Aorta (tissue), 5 donors: ENCODE results near the gene GGNBP2. TPM values are rescaled to one million over a fixed set of nuclear protein-coding genes. Genes with fewer than 3 reads are reported as not detected.
"Not testable (repeated sequence)": the region's sequence is repeated elsewhere in the genome, so short reads cannot be mapped to it uniquely, and the experiment has no call there.

Experiments
- ATAC-seq: fragments of 200-7000 bp; cut with Tn5 transposase; one replicate; pipeline ENCODE4 v1.9.1; 2022; ENCODE audit warnings: moderate library complexity; ENCODE audit not compliant: low FRiP score
- DNase-seq, 2 donors: peaks; one replicate each; pipeline ENCODE4 v3.0.0-alpha.2; 2020
- H3K27ac ChIP-seq, 2 donors: one replicate each; pipeline ENCODE4 v1.5.1; 2013; ENCODE audit warnings: low read length in 2 of 2, mild to moderate bottlenecking in 2 of 2, moderate library complexity in 2 of 2, control low read depth in 1 of 2, inconsistent platforms in 1 of 2, low read depth in 1 of 2
- H3K27me3 ChIP-seq, 2 donors: one replicate each; pipeline ENCODE4 v1.6.1; 2013; ENCODE audit warnings: control low read depth in 1 of 2, low read length in 1 of 2, mild to moderate bottlenecking in 1 of 2, moderate library complexity in 1 of 2; ENCODE audit not compliant: insufficient read depth in 2 of 2, control insufficient read depth in 1 of 2
- H3K36me3 ChIP-seq, 2 donors: one replicate each; pipeline ENCODE4 v1.6.1; 2013; ENCODE audit warnings: control low read depth in 1 of 2, low read length in 1 of 2, mild to moderate bottlenecking in 1 of 2; ENCODE audit not compliant: insufficient read depth in 2 of 2, control insufficient read depth in 1 of 2
- H3K4me1 ChIP-seq, 2 donors: one replicate each; pipeline ENCODE4 v1.6.1; 2013; ENCODE audit warnings: low read length in 2 of 2, control low read depth in 1 of 2, mild to moderate bottlenecking in 1 of 2, moderate library complexity in 1 of 2; ENCODE audit not compliant: insufficient read depth in 2 of 2, control insufficient read depth in 1 of 2
- H3K4me3 ChIP-seq, 2 donors: one replicate each; pipeline ENCODE4 v1.5.1; 2013; ENCODE audit warnings: low read length in 2 of 2, control low read depth in 1 of 2, mild to moderate bottlenecking in 1 of 2
- H3K9me3 ChIP-seq: one replicate; pipeline ENCODE4 v1.6.1; 2013; ENCODE audit warnings: mild to moderate bottlenecking, low read length; ENCODE audit not compliant: control insufficient read depth
- WGBS, 2 donors: extraction: QIAGEN DNeasy Blood & Tissue Kit; methylation state at CpG; one replicate each; pipeline ENCODE4 v1.1.7; 2013; 5-methylcytosine and 5-hydroxymethylcytosine counted together
- intact Hi-C, 2 donors: fragments of 100-400 bp; cut with DNase I; formaldehyde crosslinking; loops; one replicate each; pipeline versions ENCODE4 v1.14.2 to v1.15.0; 2022
- polyA plus RNA-seq, 2 donors: library from polyadenylated mRNA; stranded (reverse); fragments of 200-250 nt; gene quantifications; one replicate each; pipeline ENCODE4 v1.2.3, GENCODE V29; 2013
- total RNA-seq, 2 donors: library from RNA; stranded (reverse); fragmentation: NEBNext Ultra II Directional; extraction: Animal tissue kit (Norgen Biotek cat#: 25700); gene quantifications; one replicate each; pipeline ENCODE4 v1.2.1, GENCODE V29; 2021
- donor health status: healthy with polysubstance abuse.
- donor health status: Bipolar disorder and iron deficiency.
- donor health status: DM: no; HTN: no; CAD: no.
- donor health status: DM: no; HTN: no; CAD: no.
- donor health status: DM: yes; HTN: yes; CAD: no.

The GGNBP2 gene
- total and polyA plus RNA-seq, 4 donors: 37.4 to 80.4 (median 63.8) TPM

DNA sequence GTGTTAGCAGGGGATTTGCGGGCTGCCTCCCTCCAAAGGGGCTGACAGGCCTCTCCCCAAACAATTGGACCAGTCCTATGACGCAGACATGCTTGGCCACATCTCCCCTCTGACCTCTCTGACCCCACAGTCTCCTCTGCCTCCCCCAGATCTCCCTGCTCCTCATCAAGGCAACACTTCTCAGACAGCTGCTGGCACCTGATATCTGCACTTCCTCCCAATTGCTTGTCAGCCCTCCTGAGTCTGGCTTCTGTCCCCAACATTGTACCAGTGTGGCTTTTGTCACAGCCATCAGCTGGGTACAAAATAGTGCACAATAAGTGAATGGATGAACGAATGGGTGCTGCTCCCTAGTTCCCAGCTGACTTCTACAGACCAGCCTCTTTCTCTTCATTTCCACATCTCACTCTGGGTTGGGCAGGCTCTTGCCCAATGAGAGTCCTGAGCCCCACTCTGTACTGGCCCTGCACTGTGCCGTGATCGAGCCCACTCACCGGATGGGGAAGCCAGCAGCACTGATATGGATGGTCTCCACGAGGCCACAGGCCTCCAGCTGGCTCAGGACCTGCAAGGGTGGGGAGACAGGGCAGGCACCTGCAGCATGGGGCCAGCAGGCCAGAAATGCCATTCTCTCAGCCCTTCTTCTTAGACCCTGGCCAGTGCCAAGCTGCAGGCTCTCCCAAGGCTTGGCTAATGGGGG is 41.1 kb upstream of the GGNBP2 start:
- Histone ChIP-seq H3K36me3 (peaks cover 0 to 2% of the 10 kb centered on the region in 2 donors), H3K27ac (no peak overlapping the region), H3K27me3 (no peaks in the 10 kb centered on the region), H3K9me3 (no peaks in the 10 kb centered on the region), H3K4me3 (no peak overlapping the region), H3K4me1 (no peaks in the 10 kb centered on the region)
- intact Hi-C loops: no loop called here
- ATAC-seq: no peak
- WGBS, 2 donors: 91 to 94% methylated on average over 7 of the region's 7 CpGs
- DNase-seq: peak in 1 of 2 donors; percentile 70

DNA sequence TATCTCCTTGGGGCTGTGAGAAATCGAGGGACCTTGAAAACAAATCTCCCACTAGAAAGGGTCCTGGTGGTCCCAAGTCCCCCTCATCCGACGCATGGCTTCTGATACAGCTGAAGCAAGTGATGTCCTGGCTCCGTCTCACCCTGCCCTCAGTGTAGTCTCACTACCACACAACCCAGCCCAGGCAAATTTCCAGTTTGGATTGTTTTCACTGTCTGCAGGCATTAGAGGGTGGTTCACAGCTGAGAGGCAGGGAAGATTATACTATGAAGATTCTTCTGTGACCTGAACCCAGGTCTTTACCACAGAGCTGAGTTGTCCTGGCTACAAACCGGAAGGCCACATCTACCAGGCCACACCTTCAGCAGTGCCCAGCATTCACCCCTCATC is 40.6 kb upstream of the GGNBP2 start:
- 95% methylated on average over 5 of the region's 5 CpGs for WGBS, 2 donors

DNA sequence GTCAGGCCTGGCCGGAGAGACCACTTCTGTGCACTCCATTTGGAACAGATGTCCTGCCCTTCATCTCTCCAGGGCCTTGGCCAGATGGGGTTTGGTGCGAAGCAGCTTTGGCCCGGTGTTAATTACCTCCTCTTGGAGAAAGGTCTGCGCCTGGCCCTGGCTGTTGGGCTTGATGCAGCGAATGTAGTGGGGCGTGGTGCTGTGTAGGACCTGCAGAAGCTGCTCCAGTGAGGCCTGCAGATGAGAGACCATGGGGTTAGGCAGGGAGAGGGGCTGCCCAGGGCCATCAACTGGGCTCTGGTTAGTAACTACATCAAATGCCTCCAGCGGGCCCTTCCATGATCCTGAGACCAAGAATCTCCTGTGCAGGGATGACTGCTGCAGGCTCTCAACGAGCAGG is 39.5 kb upstream of the GGNBP2 start:
- 91 to 94% methylated on average over 8 of the region's 8 CpGs for WGBS, 2 donors
- DNase-seq (no peak), ATAC-seq (no peak)
- Histone ChIP-seq H3K4me3 (no peak overlapping the region), H3K9me3 (no peaks in the 10 kb centered on the region), H3K4me1 (no peaks in the 10 kb centered on the region), H3K27me3 (no peaks in the 10 kb centered on the region), H3K27ac (no peak overlapping the region), H3K36me3 (no peaks in the 10 kb centered on the region)
- intact Hi-C loops: no loop called here

More for the DNA sequence above, 40.6 kb upstream of the GGNBP2 start:
- Histone ChIP-seq H3K36me3 (no peaks in the 10 kb centered on the region), H3K4me1 (no peaks in the 10 kb centered on the region), H3K27ac (no peak overlapping the region), H3K4me3 (no peak overlapping the region), H3K27me3 (no peaks in the 10 kb centered on the region), H3K9me3 (no peaks in the 10 kb centered on the region)
- intact Hi-C loops: no loop called here
- ATAC-seq: no peak
- DNase-seq: peak in 1 of 2 donors; percentile 22

DNA sequence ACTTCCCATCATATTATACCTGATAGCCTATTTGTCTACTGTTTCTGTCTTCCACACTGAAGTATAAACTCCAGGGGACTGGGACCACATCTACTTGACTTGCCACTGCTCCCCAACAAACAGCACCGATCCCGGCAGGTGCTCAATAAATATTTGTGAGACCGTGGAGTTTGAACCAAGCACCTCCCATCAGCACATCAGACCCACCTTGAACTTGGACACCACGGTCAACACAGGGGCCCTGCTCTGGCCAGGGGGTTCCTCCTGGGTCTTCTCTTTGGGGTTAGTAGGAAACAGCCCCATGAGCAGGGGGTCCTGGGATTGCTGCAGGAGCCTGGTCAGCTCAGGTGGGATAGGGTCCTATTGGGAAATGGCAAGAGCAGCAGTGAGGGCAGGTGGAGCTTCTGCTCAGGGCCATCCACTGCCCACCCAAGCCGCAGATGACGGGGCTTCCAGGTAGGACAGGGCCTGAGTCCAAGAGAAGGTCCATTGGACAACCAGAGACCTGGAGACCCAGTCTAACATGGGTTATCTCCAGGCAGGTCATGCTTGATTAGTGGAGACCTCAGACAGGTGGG is 38.4 kb upstream of the GGNBP2 start:
- no peaks in the 10 kb centered on the region for H3K36me3 ChIP-seq
- H3K27me3 ChIP-seq: no peaks in the 10 kb centered on the region
- no peak overlapping the region for H3K27ac ChIP-seq
- no peaks in the 10 kb centered on the region for H3K9me3 ChIP-seq
- DNase-seq (no peak), ATAC-seq (no peak)
- 83 to 86% methylated on average over 6 of the region's 6 CpGs for WGBS, 2 donors
- no peak overlapping the region for H3K4me3 ChIP-seq
- intact Hi-C loops: no loop called here
- no peaks in the 10 kb centered on the region for H3K4me1 ChIP-seq

DNA sequence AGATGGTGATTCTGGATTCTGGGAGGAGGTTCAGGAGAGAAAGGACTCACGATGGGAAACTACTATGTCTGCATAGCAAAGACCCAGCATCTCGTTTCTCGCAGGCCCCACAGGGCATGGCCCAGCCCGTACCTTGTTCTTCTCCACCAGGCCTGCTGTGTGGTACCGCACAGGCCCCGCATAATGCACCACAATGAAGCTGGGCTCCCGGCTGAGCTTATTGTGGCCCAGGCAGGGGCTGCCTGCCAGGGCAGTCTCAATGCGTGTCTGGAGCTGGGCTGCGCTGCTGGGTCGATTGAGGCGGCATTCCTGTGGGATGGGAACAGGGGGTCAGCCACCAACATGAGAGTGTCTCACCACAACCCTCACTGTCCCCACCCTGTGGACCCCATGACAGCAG is 37.9 kb upstream of the GGNBP2 start:
- Histone ChIP-seq H3K4me3 (no peak overlapping the region), H3K27ac (no peak overlapping the region), H3K36me3 (no peaks in the 10 kb centered on the region), H3K9me3 (no peaks in the 10 kb centered on the region), H3K27me3 (no peaks in the 10 kb centered on the region), H3K4me1 (no peaks in the 10 kb centered on the region)
- no peak for ATAC-seq
- intact Hi-C loops: no loop called here
- DNase-seq: no peak
- WGBS, 2 donors: 84 to 93% methylated on average over 11 of the region's 11 CpGs

DNA sequence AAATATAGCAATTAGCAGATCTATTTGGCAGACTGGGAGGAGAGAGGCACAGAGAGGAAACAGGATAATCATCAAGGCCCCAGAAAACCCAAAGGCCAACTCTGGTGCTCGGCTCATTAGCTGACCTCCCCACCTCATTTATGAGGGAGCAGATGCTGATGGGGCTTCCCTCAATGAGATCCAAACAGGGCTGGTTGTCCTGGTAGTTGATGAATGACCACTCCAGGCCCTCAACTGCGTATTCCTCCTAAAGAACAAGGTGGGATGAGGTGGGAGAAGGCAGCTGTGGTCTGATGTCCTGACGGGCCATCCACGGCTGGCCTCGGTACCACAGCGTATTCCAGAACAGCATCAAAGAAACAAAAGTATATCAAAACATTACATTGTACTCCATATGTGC is 37.5 kb upstream of the GGNBP2 start:
- WGBS, 2 donors: 93 to 95% methylated on average over 6 of the region's 6 CpGs

DNA sequence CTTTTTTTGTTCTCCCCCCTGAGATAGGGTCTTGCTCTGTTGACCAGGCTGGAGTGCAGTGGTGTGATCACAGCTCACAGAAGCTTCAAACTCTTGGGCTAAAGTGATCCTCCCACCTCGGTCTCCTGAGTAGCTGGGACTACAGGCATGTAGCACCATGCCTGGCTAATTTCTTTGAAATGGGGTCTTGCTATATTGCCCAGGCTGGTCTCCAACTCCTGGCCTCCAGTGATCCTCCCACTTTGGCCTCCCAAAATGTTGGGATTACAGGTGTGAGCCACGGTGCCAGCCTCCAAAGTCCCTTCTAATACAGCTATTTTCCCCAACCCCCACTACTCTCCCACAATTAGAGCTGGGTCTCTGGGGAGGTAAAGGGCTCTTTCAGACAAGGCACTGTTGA is 36.3 kb upstream of the GGNBP2 start:
- ATAC-seq, H3K4me1 ChIP-seq, H3K4me3 ChIP-seq, H3K27ac ChIP-seq, intact Hi-C loops, H3K27me3 ChIP-seq, H3K36me3 ChIP-seq, H3K9me3 ChIP-seq, DNase-seq: not testable (repeated sequence)
- WGBS, 2 donors: 91 to 92% methylated on average over 2 of the region's 2 CpGs

More for the DNA sequence above, 37.5 kb upstream of the GGNBP2 start:
- Histone ChIP-seq H3K4me3 (no peak overlapping the region), H3K36me3 (no peaks in the 10 kb centered on the region), H3K9me3 (no peaks in the 10 kb centered on the region), H3K27me3 (no peaks in the 10 kb centered on the region), H3K27ac (no peak overlapping the region), H3K4me1 (no peaks in the 10 kb centered on the region)
- intact Hi-C loops: no loop called here
- DNase-seq: no peak
- no peak for ATAC-seq

DNA sequence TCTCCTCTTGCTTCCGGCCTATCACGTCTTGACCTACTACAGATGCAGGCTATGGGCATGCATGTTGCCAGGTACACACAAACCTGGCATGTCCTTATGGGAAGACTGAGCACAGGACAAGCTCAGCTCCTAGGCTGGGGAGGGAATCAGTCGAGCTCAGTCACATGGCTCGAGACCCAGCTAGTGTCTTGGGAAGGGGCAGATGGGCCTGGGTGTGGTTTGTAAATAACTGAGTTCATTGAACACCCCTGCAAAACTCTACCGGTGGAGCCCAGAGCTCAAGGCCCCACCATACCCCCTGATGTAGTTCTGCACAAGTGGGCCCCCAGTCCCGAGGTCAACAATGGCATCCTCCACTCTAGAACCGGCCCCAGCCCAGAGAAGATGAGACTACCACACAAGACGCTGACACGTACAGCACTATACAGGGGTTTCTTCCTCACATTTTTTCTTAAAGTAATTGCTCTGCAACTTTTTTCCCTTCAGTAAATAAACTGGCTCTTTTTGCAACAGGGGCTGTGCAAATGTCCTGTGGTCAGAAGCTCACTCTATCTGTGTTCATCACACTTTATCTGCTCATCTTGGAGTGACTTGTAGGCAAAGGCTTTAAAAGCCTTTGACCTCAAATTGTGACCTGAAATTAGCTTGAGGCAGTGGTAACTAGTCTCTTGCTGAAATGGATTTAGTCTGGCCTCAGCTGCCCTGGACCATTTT is 35.3 kb upstream of the GGNBP2 start:
- Histone ChIP-seq H3K27me3 (no peaks in the 10 kb centered on the region), H3K9me3 (no peaks in the 10 kb centered on the region), H3K36me3 (peaks cover 0 to 1% of the 10 kb centered on the region in 2 donors), H3K4me1 (no peaks in the 10 kb centered on the region), H3K4me3 (no peak overlapping the region), H3K27ac (no peak overlapping the region)
- DNase-seq (no peak), ATAC-seq (no peak)
- intact Hi-C loops: no loop called here
- WGBS, 2 donors: 93 to 94% methylated on average over 9 of the region's 9 CpGs

DNA sequence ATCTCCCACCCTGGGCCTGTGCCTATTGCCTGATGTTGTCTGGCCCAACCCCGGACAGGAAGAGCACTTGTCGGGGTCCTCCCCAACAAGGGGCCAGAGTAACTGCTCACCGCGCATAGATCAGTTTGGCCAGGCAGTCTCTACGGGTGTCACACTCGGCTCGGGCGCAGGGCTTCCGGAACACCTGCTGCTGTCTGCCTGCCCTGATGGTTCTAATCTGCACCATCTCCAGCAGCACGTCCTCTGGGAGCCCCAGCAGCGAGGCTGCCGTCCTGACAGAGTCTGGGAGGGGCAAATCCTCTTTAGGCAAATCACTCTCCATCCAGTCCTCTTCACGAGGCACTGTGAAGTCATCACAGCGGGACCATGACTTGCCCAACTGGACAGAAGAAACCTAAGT is 34.1 kb upstream of the GGNBP2 start:
- Histone ChIP-seq H3K4me3 (no peak overlapping the region), H3K9me3 (no peaks in the 10 kb centered on the region), H3K36me3 (peaks cover 0 to 3% of the 10 kb centered on the region in 2 donors), H3K4me1 (no peaks in the 10 kb centered on the region), H3K27ac (no peak overlapping the region), H3K27me3 (no peaks in the 10 kb centered on the region)
- ATAC-seq (no peak), DNase-seq (no peak)
- 83 to 88% methylated on average over 14 of the region's 14 CpGs for WGBS, 2 donors
- intact Hi-C loops: no loop called here
